Progenitor cell of endocrine pancreas (in vitro differentiated cells): Measurements from ENCODE around the gene SLC6A5. TPM values are rescaled to one million over a fixed set of nuclear protein-coding genes. Genes with fewer than 3 reads are reported as not detected.

Source experiments
- DNase-seq: peaks from one replicate; pipeline ENCODE4 v3.0.0; 2021; ENCODE audit warnings: low spot score; ENCODE audit not compliant: unreplicated experiment
- H3K27ac Mint-ChIP-seq: 2 replicates; pipeline ENCODE4 v1.8.0; 2021; ENCODE audit warnings: mild to moderate bottlenecking, moderate library complexity, mixed read lengths
- H3K27me3 Mint-ChIP-seq: 2 replicates; pipeline ENCODE4 v1.8.0; 2021; ENCODE audit warnings: mixed read lengths
- H3K36me3 Mint-ChIP-seq: 2 replicates; pipeline ENCODE4 v1.8.0; 2022; ENCODE audit warnings: mixed read lengths; ENCODE audit not compliant: insufficient read depth
- H3K4me1 Mint-ChIP-seq: 2 replicates; pipeline ENCODE4 v1.8.0; 2021; ENCODE audit warnings: low read depth, mixed read lengths
- H3K4me3 Mint-ChIP-seq: 2 replicates; pipeline ENCODE4 v1.8.0; 2021; ENCODE audit warnings: low read depth, mild to moderate bottlenecking, moderate library complexity, mixed read lengths
- H3K9me3 Mint-ChIP-seq: 2 replicates; pipeline ENCODE4 v1.8.0; 2021; ENCODE audit warnings: low read depth, mixed read lengths
- CTCF ChIP-seq: fragments of 200-600 bp; sonication (generic); IDR thresholded peaks from one replicate; pipeline ENCODE4 v1.5.0; 2021; ENCODE audit warnings: antibody characterized with exemption, mild to moderate bottlenecking; ENCODE audit not compliant: unreplicated experiment
- total RNA-seq: library from RNA; stranded (reverse); gene quantifications from 2 replicates; pipeline ENCODE4 v1.2.1, GENCODE V29; 2021

The SLC6A5 gene
- total RNA-seq, 1 donor from 2014 or later = not detected

DNA sequence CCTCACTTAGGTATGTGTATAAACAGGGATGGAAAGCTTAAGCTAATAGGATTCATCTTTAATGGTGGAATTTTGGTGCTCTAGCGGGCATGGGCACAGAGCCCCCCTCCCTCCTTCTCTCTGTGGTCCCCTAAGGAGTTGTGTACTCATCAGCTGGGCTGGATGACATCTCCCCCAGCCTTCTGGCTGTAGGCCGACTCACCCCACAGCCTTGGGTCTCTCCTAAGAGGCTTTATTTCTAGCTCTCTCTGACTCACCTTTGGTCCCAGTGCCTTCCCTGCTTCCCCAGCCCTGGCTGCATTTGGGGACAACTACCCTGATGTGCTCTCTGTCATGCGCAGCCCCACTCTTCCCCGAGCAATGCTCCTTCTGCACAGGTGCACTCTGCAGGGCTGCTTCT lies 26.9 kb downstream of the SLC6A5 start:
- Mint-ChIP-seq H3K4me3 (no peak overlapping the region), H3K27ac (no peak overlapping the region), H3K27me3 (peaks cover 19% of the 10 kb centered on the region), H3K4me1 (no peaks in the 10 kb centered on the region), H3K9me3 (peaks cover 3% of the 10 kb centered on the region), H3K36me3 (no peaks in the 10 kb centered on the region)
- DNase-seq = no peak
- no peak for TF ChIP-seq CTCF

- Mint-ChIP-seq H3K27ac (no peak overlapping the region), H3K4me1 (peaks cover 3% of the 10 kb centered on the region)
- no peak for TF ChIP-seq CTCF
Measured at GRCh38 chr11:20627026-20627425, 27.6 kb downstream of the SLC6A5 start.

DNA sequence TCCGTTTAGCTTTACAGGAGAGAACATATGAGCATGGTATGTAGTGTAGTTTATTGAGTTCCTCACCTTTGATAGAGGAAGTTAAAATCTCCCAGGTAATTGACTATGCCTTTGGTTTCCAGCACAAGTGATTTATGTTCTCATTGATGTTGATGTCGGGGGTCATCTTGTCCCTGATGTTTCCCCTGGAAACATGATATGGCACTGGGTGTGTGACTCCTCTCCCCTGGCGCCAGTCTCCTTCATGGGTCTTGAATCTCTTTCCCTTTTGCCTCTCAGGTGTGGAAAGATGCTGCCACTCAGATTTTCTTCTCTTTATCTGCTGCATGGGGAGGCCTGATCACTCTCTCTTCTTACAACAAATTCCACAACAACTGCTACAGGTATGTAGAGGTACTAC lies 28.3 kb downstream of the SLC6A5 start:
- no peak overlapping the region for H3K4me3 Mint-ChIP-seq
- H3K36me3 Mint-ChIP-seq = no peaks in the 10 kb centered on the region
- peaks cover 3% of the 10 kb centered on the region for H3K9me3 Mint-ChIP-seq
- H3K27ac Mint-ChIP-seq = no peak overlapping the region
- TF ChIP-seq CTCF = no peak
- H3K27me3 Mint-ChIP-seq = peaks cover 14% of the 10 kb centered on the region
- peaks cover 3% of the 10 kb centered on the region for H3K4me1 Mint-ChIP-seq
- no peak for DNase-seq

More at GRCh38 chr11:20627026-20627425, 27.6 kb downstream of the SLC6A5 start:
- Mint-ChIP-seq H3K9me3 (peaks cover 3% of the 10 kb centered on the region), H3K36me3 (no peaks in the 10 kb centered on the region), H3K27me3 (peaks cover 14% of the 10 kb centered on the region), H3K4me3 (no peak overlapping the region)
- DNase-seq = no peak

DNA sequence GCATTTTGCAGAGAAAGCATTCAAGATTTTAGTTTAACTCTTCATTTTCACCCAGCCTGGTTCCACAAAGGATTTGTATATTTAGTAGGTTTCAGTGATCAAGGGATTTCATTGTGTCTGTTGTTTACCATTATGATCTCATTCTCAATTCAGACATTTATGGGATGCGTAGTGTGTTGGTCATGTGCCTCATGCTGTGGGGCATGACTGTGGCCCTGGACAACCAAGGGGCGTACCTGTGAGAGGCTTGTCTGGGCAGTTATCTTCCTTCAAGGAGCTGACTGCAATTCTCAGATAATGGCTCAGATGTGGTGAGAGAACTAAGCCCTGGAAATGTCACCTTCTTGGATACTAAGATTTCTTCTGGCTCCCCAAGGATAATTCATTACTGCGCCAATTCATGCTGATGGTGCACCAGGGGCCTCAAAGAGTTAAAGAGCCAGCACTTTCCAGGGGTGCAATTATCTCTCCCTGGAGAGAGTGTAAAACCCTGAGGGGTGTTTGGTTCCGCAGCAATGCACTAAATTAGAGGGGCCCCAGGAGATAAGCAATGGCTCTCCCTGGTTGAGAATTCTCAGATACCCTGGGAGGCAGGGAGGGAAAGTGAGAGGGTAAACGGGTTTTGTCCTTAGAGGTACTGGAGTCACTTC lies 32.2 kb downstream of the SLC6A5 start:
- peaks cover 3% of the 10 kb centered on the region for H3K9me3 Mint-ChIP-seq
- H3K27ac Mint-ChIP-seq = no peak overlapping the region
- H3K27me3 Mint-ChIP-seq = peaks cover 4% of the 10 kb centered on the region
- H3K4me1 Mint-ChIP-seq = peaks cover 3% of the 10 kb centered on the region
- no peak for DNase-seq
- no peak for TF ChIP-seq CTCF
- no peak overlapping the region for H3K4me3 Mint-ChIP-seq
- no peaks in the 10 kb centered on the region for H3K36me3 Mint-ChIP-seq

DNA sequence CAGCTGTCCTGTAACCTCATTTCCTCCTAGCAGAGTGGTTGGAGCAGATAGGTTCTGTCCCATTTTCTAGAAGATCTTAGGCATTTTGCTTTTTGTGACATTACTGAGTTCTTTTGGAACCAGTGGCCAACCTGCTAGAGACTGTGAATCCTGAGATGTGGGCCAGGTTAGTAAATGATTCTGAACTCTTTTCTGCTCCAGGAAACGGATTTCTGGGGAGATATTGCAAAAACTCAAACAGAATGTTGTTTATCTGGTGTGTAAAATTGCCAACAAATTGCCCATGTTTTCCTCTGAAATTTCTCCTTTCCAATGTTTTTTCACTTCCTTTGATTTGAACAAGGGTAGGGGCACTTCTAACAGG lies 32.7 kb downstream of the SLC6A5 start:
- Mint-ChIP-seq H3K27ac (no peak overlapping the region), H3K9me3 (peaks cover 3% of the 10 kb centered on the region), H3K36me3 (no peaks in the 10 kb centered on the region), H3K4me1 (peaks cover 3% of the 10 kb centered on the region), H3K27me3 (peaks cover 4% of the 10 kb centered on the region), H3K4me3 (no peak overlapping the region)
- DNase-seq = no peak
- no peak for TF ChIP-seq CTCF
